RWPE2 (cell line): ENCODE results near the gene DNAH3.

Experiments used
- ATAC-seq: fragments of 200-7000 bp; cut with Tn5 transposase; 3 replicates; pipeline ENCODE4 v1.9.1; 2021; ENCODE audit warnings: low read depth
- DNase-seq: peaks from one replicate; pipeline ENCODE4 v3.0.0-alpha.2; 2020; ENCODE audit warnings: low spot score
- H3K27ac ChIP-seq: fragments of 450-650 bp; 2 replicates; pipeline ENCODE4 v1.5.1; 2017; ENCODE audit warnings: mild to moderate bottlenecking; ENCODE audit not compliant: poor library complexity, severe bottlenecking
- H3K27me3 ChIP-seq: fragments of 250-450 bp; sonication (Bioruptor Pico); 2 replicates; pipeline ENCODE4 v1.5.1; 2021; ENCODE audit warnings: mild to moderate bottlenecking, moderate library complexity; ENCODE audit not compliant: insufficient read depth, poor library complexity, severe bottlenecking
- H3K36me3 ChIP-seq: fragments of 250-450 bp; sonication (Bioruptor Pico); 2 replicates; pipeline ENCODE4 v1.5.1; 2020; ENCODE audit warnings: low read depth, mild to moderate bottlenecking, moderate library complexity
- H3K4me1 ChIP-seq: fragments of 250-450 bp; sonication (Bioruptor Pico); 2 replicates; pipeline ENCODE4 v1.5.1; 2021; ENCODE audit warnings: mild to moderate bottlenecking, moderate library complexity; ENCODE audit not compliant: insufficient read depth, poor library complexity, severe bottlenecking
- H3K4me3 ChIP-seq: fragments of 250-450 bp; sonication (Bioruptor Pico); 2 replicates; pipeline ENCODE4 v1.5.1; 2021; ENCODE audit warnings: mild to moderate bottlenecking, moderate library complexity; ENCODE audit not compliant: severe bottlenecking
- H3K9me3 ChIP-seq: fragments of 250-450 bp; sonication (Bioruptor Pico); 2 replicates; pipeline ENCODE4 v1.5.1; 2021; ENCODE audit warnings: mild to moderate bottlenecking, moderate library complexity; ENCODE audit not compliant: severe bottlenecking
- CTCF ChIP-seq: fragments of 450-650 bp; IDR thresholded peaks from one replicate; pipeline ENCODE4 v1.5.1; 2017; ENCODE audit warnings: mild to moderate bottlenecking, moderate library complexity; ENCODE audit not compliant: poor library complexity, severe bottlenecking

DNAH3 gene

GRCh38 chr16:20916289-20916688, 234.4 kb downstream of the DNAH3 start:
- Histone ChIP-seq H3K4me3 (no peak overlapping the region), H3K36me3 (0 out of 2 replicates have a peak, but pooled peaks cover 6% of the 10 kb centered on the region), H3K27ac (no peak overlapping the region), H3K4me1 (peaks cover 23% of the 10 kb centered on the region), H3K9me3 (no peaks in the 10 kb centered on the region), H3K27me3 (no peaks in the 10 kb centered on the region)
- DNase-seq (no peak), ATAC-seq (no peak)
- TF ChIP-seq CTCF, result no peak

- H3K4me3 ChIP-seq, result no peak overlapping the region
- ATAC-seq (peak; percentile 56), DNase-seq (no peak)
- H3K27me3 ChIP-seq, result no peaks in the 10 kb centered on the region
- H3K36me3 ChIP-seq, result no peaks in the 10 kb centered on the region
- peak overlapping the region; percentile 99 for H3K27ac ChIP-seq
- no peak for TF ChIP-seq CTCF
- no peaks in the 10 kb centered on the region for H3K9me3 ChIP-seq
- peaks cover 42% of the 10 kb centered on the region for H3K4me1 ChIP-seq
These were observed 239.3 kb downstream of the DNAH3 start for GRCh38 chr16:20911361-20911760.

GRCh38 chr16:20910781-20911321, 239.8 kb downstream of the DNAH3 start:
- no peak for TF ChIP-seq CTCF
- Histone ChIP-seq H3K4me3 (no peak overlapping the region), H3K27ac (peak overlapping the region; percentile 99), H3K9me3 (no peaks in the 10 kb centered on the region), H3K36me3 (no peaks in the 10 kb centered on the region), H3K27me3 (no peaks in the 10 kb centered on the region), H3K4me1 (peaks cover 47% of the 10 kb centered on the region)
- ATAC-seq, result peak; percentile 74
- DNase-seq, result no peak

- peak; percentile 60 for ATAC-seq
- H3K4me1 ChIP-seq, result peaks cover 54% of the 10 kb centered on the region
- peak overlapping the region; percentile 94 for H3K27ac ChIP-seq
- TF ChIP-seq CTCF, result no peak
- no peaks in the 10 kb centered on the region for H3K27me3 ChIP-seq
- DNase-seq, result no peak
- H3K4me3 ChIP-seq, result no peak overlapping the region
- H3K9me3 ChIP-seq, result no peaks in the 10 kb centered on the region
- H3K36me3 ChIP-seq, result no peaks in the 10 kb centered on the region; the same call in 1 of the 2 replicates
These were observed 244.0 kb downstream of the DNAH3 start for GRCh38 chr16:20906341-20907255.
